Breast epithelium (tissue), 3 donors: Measurements from ENCODE around the gene CTNNBIP1.

Source experiments
- POLR2AphosphoS5 ChIP-seq, 3 donors: sonication (generic); formaldehyde crosslinking; IDR thresholded peaks; one replicate each; pipeline ENCODE4 v1.6.1; 2017; ENCODE audit warnings: antibody characterized with exemption in 3 of 3
- TF ChIP-seq, protein P1 (sequence below), 3 donors: fragments of 450-650 bp; IDR thresholded peaks; one replicate each; pipeline ENCODE4 v1.5.1; 2016 to 2017; ENCODE audit warnings: antibody characterized with exemption in 3 of 3, mild to moderate bottlenecking in 3 of 3, moderate library complexity in 3 of 3

DNA sequence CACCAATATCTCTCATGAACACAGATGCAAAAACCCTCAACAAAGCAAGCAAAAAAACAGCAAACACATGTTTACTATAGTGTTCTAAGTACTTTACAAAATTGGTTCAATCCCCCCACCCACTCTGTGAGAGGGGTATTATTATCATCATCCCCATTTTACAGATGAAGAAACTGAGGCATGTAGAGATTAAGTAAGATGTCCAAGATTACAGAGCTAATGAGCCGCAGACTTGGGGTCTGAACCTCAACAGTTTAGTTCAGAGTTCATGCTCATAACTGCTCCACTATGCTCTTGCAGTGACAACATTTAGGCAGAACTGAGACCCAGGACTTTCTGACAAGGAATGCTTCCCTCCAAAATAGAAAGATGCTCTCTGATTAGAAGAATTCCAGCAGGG lies 108.2 kb downstream of the CTNNBIP1 start:
- no peak for TF ChIP-seq POLR2AphosphoS5 (IDR thresholded peaks at IDR 0.05)
- TF ChIP-seq, protein P1, sequence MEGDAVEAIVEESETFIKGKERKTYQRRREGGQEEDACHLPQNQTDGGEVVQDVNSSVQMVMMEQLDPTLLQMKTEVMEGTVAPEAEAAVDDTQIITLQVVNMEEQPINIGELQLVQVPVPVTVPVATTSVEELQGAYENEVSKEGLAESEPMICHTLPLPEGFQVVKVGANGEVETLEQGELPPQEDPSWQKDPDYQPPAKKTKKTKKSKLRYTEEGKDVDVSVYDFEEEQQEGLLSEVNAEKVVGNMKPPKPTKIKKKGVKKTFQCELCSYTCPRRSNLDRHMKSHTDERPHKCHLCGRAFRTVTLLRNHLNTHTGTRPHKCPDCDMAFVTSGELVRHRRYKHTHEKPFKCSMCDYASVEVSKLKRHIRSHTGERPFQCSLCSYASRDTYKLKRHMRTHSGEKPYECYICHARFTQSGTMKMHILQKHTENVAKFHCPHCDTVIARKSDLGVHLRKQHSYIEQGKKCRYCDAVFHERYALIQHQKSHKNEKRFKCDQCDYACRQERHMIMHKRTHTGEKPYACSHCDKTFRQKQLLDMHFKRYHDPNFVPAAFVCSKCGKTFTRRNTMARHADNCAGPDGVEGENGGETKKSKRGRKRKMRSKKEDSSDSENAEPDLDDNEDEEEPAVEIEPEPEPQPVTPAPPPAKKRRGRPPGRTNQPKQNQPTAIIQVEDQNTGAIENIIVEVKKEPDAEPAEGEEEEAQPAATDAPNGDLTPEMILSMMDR (IDR thresholded peaks at IDR 0.05) = no peak
